Breast epithelium (tissue), 3 donors: ENCODE data around the gene ZNHIT2.

ENCODE experiments used
- CTCF ChIP-seq, 3 donors: fragments of 450-650 bp; IDR thresholded peaks; one replicate each; pipeline ENCODE4 v1.5.1; 2016 to 2017; ENCODE audit warnings: antibody characterized with exemption in 3 of 3, mild to moderate bottlenecking in 3 of 3, moderate library complexity in 3 of 3
- POLR2A ChIP-seq: fragments of 450-650 bp; IDR thresholded peaks from one replicate; pipeline ENCODE4 v1.6.1; 2016; ENCODE audit warnings: antibody characterized with exemption, mild to moderate bottlenecking, moderate library complexity

DNA sequence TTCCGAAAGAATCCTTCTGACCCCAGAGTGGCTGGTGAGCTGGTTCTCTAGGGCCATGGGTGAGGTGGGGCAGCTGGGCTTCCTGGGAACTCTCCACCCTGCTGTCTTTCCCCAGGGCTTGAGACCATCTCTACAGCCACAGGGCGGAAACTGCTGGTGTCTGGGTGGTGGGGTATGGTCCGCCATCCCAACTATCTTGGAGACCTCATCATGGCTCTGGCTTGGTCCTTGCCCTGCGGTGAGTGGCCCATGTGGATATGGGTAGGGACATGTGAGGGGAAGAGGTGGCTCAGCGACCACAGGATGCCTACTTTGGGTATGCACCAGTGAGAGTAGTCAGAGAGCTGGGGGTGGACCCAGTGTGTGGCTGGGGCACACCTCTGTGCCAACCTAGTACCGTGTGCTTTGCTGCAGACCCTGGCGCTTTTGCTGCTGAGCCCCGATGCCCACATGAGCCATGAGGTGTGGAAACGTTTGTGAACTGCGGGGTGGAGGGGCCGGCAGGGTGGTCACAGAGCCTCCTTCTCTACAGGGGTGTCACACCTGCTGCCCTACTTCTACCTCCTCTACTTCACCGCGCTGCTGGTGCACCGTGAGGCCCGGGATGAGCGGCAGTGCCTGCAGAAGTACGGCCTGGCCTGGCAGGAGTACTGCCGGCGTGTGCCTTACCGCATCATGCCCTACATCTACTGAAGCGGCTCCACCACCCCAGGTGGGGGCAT lies 2.0 kb downstream of the ZNHIT2 start:
- TF ChIP-seq POLR2A (no peak), CTCF (IDR thresholded peaks at IDR 0.05) (no peak)
